Stimulated activated CD8-positive, alpha-beta memory T cell treated with anti-CD3 and anti-CD28 coated beads, Interleukin-7, amount 100 ng/mL, for 4 hours (primary cell): ENCODE data around the gene FLT1.

Experiments
- DNase-seq, 2 donors: peaks; one replicate each; pipeline ENCODE4 v3.0.0-alpha.2; 2020; ENCODE audit warnings: low read depth in 2 of 2

FLT1 gene

DNA sequence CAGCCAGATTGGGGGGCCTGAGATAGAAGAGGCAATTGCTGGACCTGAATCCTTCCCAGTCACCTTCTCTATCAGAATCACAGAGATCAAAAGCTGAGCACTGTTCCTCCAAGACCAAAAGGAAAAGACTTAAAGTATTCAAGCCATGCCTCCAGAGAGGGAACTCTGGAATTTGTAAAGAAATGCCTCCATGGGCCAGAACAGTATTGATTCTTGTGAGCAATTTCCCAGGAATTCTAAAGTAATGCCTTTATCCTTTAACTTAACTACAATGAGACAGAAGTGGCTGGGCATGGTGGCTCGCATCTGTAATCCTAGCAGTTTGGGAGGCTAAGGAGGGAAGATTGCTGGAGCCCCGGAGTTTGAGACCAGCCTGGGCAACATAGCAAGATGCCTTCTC lies 148.8 kb downstream of the FLT1 start:
- DNase-seq: no peak

- DNase-seq: no peak
These were observed 150.8 kb downstream of the FLT1 start for GRCh38 chr13:28344163-28344562.

GRCh38 chr13:28342251-28342650 lies 152.7 kb downstream of the FLT1 start:
- DNase-seq: no peak

GRCh38 chr13:28340272-28340793 lies 154.6 kb downstream of the FLT1 start:
- no peak for DNase-seq

GRCh38 chr13:28339419-28339818 lies 155.5 kb downstream of the FLT1 start:
- no peak for DNase-seq

DNA sequence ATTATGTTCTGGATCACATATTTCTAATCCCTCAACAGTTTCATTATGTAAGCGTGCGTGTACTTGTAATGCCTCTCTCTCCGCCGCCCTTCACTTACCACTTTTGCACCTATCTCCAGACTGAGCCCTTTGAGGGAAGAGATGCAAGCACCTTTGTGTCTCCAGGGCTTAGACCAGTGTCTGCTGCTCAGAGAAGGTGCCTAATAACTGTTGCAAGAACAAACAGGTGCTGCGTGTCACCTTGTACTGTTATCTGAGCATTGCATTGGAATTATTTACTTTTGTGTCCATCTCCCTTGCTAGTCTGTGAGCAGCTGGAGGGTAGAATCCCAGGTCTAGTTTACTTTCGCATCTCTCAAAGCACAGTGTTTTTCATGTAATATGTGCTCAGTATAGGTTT lies 156.2 kb downstream of the FLT1 start:
- DNase-seq: no peak

DNA sequence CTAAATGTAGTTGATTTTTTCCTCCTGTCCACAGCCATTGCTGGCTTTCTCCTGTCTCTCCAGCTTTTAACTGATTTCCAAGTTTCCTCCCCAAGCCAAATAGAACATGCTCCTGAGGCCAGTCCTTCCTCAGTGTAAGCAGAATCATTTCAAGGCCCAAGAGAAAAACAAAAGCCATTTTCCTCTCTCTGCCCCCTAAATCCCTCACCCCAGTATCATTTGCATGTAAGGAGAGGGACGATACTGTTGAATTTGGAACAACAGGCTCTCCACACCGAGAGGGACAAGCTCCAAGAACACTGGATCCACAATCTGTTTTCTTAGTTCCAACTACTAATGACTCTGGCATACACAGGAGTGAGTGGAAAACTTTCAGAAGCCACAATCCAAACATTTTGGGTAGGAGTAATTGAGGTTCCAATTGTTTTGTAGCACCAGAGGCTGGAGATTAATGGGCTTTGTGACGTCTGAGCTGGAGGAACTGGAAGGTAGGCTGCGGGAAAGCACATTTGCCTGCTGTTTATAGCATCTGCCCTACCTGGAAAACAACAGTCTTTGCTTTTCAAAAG lies 156.8 kb downstream of the FLT1 start:
- DNase-seq: no peak

GRCh38 chr13:28337166-28338005 lies 157.5 kb downstream of the FLT1 start:
- DNase-seq: no peak

- DNase-seq: no peak
These were observed 158.7 kb downstream of the FLT1 start for GRCh38 chr13:28336193-28336657.

GRCh38 chr13:28333204-28333881 lies 161.6 kb downstream of the FLT1 start:
- DNase-seq: no peak

DNA sequence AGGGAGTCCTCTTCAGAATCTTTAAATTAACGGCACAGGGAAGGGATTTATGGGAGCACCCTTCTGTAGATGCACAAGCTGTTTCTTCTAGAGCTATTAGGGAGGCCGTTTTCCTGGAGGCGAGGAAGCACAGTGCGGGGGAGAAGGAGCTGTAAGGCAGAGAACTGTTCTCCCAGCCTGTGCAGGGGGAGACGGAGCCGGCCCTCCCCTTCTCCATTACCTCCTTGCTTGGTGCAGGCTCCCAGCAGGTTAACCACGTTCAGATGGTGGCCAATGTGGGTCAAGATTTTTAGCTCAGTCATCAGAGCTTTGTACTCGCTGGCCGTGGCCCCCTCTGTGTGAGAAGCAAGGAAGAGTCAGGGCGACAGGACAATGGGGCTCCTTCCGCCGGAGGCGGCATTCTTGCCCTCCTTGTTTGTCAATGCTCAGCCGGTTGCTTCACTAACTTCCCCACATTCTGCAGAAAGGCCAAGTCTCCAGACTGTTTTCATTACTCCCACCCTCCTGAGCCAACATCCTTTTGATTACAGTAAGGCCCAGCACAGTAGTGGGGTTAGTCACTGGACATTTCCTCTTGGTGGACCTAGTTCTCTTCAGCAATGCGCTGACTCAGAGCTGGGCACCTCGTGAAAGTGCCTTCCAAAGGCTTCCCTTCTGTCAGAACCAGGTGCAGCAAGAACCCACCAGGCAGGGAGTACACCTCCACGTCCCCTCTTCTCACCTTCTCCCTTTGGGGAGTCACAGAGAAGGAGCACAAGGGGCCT lies 165.4 kb downstream of the FLT1 start:
- DNase-seq: no peak

DNA sequence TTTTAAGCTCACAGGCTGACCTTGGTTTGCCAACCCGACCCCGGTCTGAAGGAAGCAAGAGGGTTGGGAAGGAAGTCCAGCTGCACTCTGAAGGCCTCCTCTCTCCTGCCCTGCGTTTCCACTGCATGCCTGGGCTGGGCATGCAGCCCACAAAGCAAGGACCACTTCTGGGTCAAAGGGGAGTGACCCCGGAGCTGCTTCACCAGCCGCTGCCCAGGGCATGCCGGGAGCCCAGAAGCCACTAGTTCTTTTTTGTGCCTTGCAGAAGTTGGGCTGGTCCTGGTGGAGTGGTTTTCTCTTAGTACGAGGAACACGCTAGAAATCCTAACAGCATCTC lies 166.7 kb downstream of the FLT1 start:
- DNase-seq: no peak

- no peak for DNase-seq
These were observed 167.3 kb downstream of the FLT1 start for GRCh38 chr13:28327373-28328270.

DNA sequence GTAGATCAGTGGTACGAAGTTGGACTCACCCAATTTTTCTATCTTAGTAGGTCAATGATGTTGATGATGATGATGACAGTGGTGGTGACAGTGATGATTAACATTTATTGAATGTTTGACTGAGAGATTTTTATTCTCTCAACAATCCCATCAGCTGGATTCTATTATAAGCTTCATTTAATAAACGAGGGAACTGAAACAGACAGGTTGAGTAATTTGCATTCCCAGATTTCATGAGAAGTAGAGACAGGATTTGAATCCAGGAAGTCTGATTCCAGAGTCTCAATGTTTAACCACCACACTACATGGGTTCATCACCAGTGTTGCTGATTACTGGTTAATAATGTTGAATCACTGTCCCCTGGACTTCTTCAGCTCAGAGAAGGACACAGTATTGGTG lies 168.9 kb downstream of the FLT1 start:
- no peak for DNase-seq

- no peak for DNase-seq
These were observed 169.9 kb downstream of the FLT1 start for GRCh38 chr13:28325022-28325421.

GRCh38 chr13:28324181-28324789 lies 170.6 kb downstream of the FLT1 start:
- peak; percentile 11 to 12 for DNase-seq

- no peak for DNase-seq
These were observed 172.5 kb downstream of the FLT1 start for GRCh38 chr13:28322256-28322905.

DNA sequence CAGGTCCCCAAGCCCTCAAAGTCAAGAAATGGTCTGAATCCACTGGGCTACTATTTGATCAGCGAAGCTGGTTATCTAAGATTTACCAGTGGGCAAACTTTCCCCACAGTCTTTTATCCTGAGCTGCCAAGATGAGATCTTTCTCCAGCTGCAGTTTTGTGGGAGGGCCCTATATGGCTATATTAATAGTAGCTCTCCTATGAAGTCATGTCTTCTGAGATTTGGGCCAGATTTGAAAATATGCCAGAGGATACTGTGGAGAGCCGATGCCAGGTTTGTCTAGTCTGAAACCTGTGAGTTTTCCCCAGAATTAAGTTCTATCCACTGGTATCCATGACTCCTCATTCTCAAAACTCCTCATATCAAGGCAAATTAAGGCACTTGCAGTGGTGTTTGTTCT lies 173.2 kb downstream of the FLT1 start:
- DNase-seq: no peak

DNA sequence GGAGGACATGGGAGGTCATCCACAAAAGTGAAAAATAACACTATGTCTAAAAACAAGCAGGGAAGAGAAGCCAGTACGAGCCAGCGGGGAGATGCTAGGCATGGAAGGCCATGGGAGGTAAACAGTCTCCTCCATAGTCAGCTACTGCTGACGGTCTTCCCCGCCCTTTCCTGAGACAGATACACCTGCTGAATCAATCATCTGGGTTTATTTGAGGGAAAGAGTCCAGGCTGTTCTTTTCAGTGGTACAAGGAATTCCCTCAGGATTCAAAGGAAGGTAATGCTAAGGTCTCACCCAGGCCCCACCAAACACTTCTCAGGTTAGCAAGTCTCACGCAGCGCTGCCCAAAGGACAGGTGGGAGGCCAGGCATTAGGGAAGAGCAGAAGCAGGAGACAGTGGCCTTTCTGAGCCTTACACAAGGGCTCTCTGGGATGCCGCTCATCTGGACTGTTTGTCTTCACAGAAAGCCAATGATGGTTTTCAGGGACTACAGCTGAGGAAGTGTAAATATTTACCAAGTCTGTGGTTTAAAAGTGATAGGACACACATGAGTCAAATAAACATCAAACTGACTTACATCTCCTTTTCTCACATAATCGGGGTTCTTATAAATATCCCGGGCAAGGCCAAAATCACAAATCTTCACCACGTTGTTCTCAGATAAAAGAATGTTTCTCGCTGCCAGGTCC lies 173.9 kb downstream of the FLT1 start:
- DNase-seq: no peak
